Measurements from ENCODE around the gene PPIF.
A peak's percentile ranks its signal among the peaks of the same experiment; 100 is the strongest.
"Not testable (repeated sequence)": the region's sequence is repeated elsewhere in the genome, so short reads cannot be mapped to it uniquely, and the experiment has no call there.

Gene PPIF

GRCh38 chr10:79331709-79332108, 15.6 kb upstream of the PPIF start:
- peak; percentile 92 for DNase-seq

GRCh38 chr10:79332610-79333315, 14.5 kb upstream of the PPIF start:
- not testable (repeated sequence) for DNase-seq

- peak; percentile 20 for DNase-seq
These were observed 13.8 kb upstream of the PPIF start for GRCh38 chr10:79333513-79333912.

- no peak for DNase-seq
These were observed 12.7 kb upstream of the PPIF start for GRCh38 chr10:79334573-79334972.

GRCh38 chr10:79335094-79335469, 12.2 kb upstream of the PPIF start:
- DNase-seq, result no peak

GRCh38 chr10:79335470-79336235, 11.6 kb upstream of the PPIF start:
- no peak for DNase-seq

- no peak for DNase-seq
These were observed 11.0 kb upstream of the PPIF start for GRCh38 chr10:79336276-79336675.

- DNase-seq, result no peak
These were observed 10.5 kb upstream of the PPIF start for GRCh38 chr10:79336739-79337138.

- DNase-seq, result not testable (repeated sequence)
These were observed 9.3 kb upstream of the PPIF start for GRCh38 chr10:79337783-79338469.

- DNase-seq, result no peak
These were observed 8.0 kb upstream of the PPIF start for GRCh38 chr10:79339266-79339665.

- DNase-seq, result no peak
These were observed 6.5 kb upstream of the PPIF start for GRCh38 chr10:79340646-79341244.

- no peak for DNase-seq
These were observed 4.9 kb upstream of the PPIF start for GRCh38 chr10:79342295-79342761.

GRCh38 chr10:79342811-79343561, 4.3 kb upstream of the PPIF start:
- DNase-seq, result no peak

GRCh38 chr10:79344502-79345195, 2.6 kb upstream of the PPIF start:
- no peak for DNase-seq

- no peak for DNase-seq
These were observed 1.8 kb upstream of the PPIF start for GRCh38 chr10:79345241-79346011.

- DNase-seq, result no peak
These were observed 1.3 kb upstream of the PPIF start for GRCh38 chr10:79346012-79346340.

- peak; percentile 9 for DNase-seq
These were observed 662 bp upstream of the PPIF start for GRCh38 chr10:79346388-79347225.

GRCh38 chr10:79347894-79348639, 798 bp downstream of the PPIF start:
- peak; percentile 78 for DNase-seq

GRCh38 chr10:79348640-79348988, 1.3 kb downstream of the PPIF start:
- peak; percentile 2 for DNase-seq

GRCh38 chr10:79349072-79349491, 1.8 kb downstream of the PPIF start:
- no peak for DNase-seq

Measured in stimulated activated CD4-positive, alpha-beta T cell treated with anti-CD3 and anti-CD28 coated beads, Interleukin-4, amount 100 ng/mL, for 24 hours (primary cell).